K562 (cell line): ENCODE measurements around the gene TMPRSS11E. TPM values are rescaled to one million over a fixed set of nuclear protein-coding genes. Genes with fewer than 3 reads are reported as not detected.

Source experiments
- BRCA1 ChIP-seq, 2 experiments: fragments of 450-650 bp in 1 of 2; sonication (generic) in 1 of 2; formaldehyde crosslinking in 1 of 2; IDR thresholded peaks; 2 replicates each; pipeline versions ENCODE4 v1.5.0 to v1.6.1; 2017 to 2020; ENCODE audit warnings: mild to moderate bottlenecking in 1 of 2, missing genetic modification reagents in 1 of 2
- CBFA2T2 ChIP-seq: fragments of 450-650 bp; conservative IDR thresholded peaks from 2 replicates; pipeline ENCODE4 v1.6.1; 2017; ENCODE audit warnings: mild to moderate bottlenecking
- CBX2 ChIP-seq: fragments of 200-600 bp; sonication (generic); IDR thresholded peaks from one replicate; pipeline ENCODE4 v1.6.1; 2012; ENCODE audit warnings: mild to moderate bottlenecking, low read length, inconsistent platforms; ENCODE audit not compliant: insufficient read depth, poor library complexity, severe bottlenecking
- CEBPG ChIP-seq, 3 experiments: fragments of 200-800 bp in 1 of 3; sonication (Bioruptor generic) in 1 of 3; sonication (generic) in 1 of 3; formaldehyde crosslinking in 1 of 3; IDR thresholded peaks in 2 of 3; conservative IDR thresholded peaks in 1 of 3; 2 replicates each; pipeline versions ENCODE4 v1.6.1 to v1.8.0; 2016 to 2022; ENCODE audit warnings: missing compliant biosample characterization in 2 of 3, missing genetic modification characterization in 2 of 3, mild to moderate bottlenecking in 1 of 3, missing genetic modification reagents in 1 of 3
- CHD4 ChIP-seq: fragments of 200-600 bp; sonication (generic); IDR thresholded peaks from 3 replicates; pipeline ENCODE4 v1.6.1; 2012; ENCODE audit warnings: low read depth, mild to moderate bottlenecking, mixed read lengths, low read length, inconsistent platforms; ENCODE audit not compliant: insufficient read depth, insufficient replicate concordance, poor library complexity, severe bottlenecking
- GATA2 ChIP-seq: sonication (generic); formaldehyde crosslinking; IDR thresholded peaks from 2 replicates; pipeline ENCODE4 v1.4.0; 2020; ENCODE audit warnings: mild to moderate bottlenecking, missing genetic modification reagents
- HCFC1 ChIP-seq: IDR thresholded peaks from 2 replicates; pipeline ENCODE4 v1.6.1; 2012; ENCODE audit warnings: low read depth, low read length, improper control_type of control experiment
- IFI16 ChIP-seq: fragments of 250-450 bp; sonication (Bioruptor Pico); IDR thresholded peaks from 2 replicates; pipeline ENCODE4 v2.1.2; 2022; ENCODE audit warnings: mild to moderate bottlenecking, inconsistent platforms
- MAFF ChIP-seq: IDR thresholded peaks from 2 replicates; pipeline ENCODE4 v1.6.1; 2012; ENCODE audit warnings: low read length, improper control_type of control experiment
- MAFG ChIP-seq: fragments of 450-650 bp; conservative IDR thresholded peaks from 2 replicates; pipeline ENCODE4 v1.6.1; 2016; ENCODE audit warnings: missing genetic modification characterization, missing compliant biosample characterization
- MAFK ChIP-seq: IDR thresholded peaks from 2 replicates; pipeline ENCODE4 v1.6.1; 2011; ENCODE audit warnings: low read length, improper control_type of control experiment
- NCOA2 ChIP-seq, 2 experiments: fragments of 450-650 bp; IDR thresholded peaks; 2 replicates each; pipeline ENCODE4 v1.6.1; 2018; ENCODE audit warnings: mild to moderate bottlenecking in 2 of 2, moderate library complexity in 1 of 2; ENCODE audit not compliant: partially characterized antibody in 2 of 2
- NONO ChIP-seq, 2 experiments: fragments of 200-400 bp in 1 of 2; fragments of 450-650 bp in 1 of 2; formaldehyde crosslinking in 1 of 2; IDR thresholded peaks; 2 replicates each; pipeline ENCODE4 v1.6.1; 2017; ENCODE audit warnings: low read depth in 2 of 2, mild to moderate bottlenecking in 2 of 2, moderate library complexity in 2 of 2, low read length in 1 of 2
- POLR2AphosphoS2 ChIP-seq: IDR thresholded peaks from 2 replicates; pipeline ENCODE4 v1.6.1; 2012; ENCODE audit warnings: low read length, improper control_type of control experiment
- POLR2B ChIP-seq: fragments of 450-650 bp; IDR thresholded peaks from 2 replicates; pipeline ENCODE4 v1.6.1; 2018; ENCODE audit warnings: low read depth; ENCODE audit not compliant: partially characterized antibody
- SIN3A ChIP-seq, 2 experiments: fragments of 150-350 bp in 1 of 2; IDR thresholded peaks; 2 replicates each; pipeline ENCODE4 v1.6.1; 2011 to 2016; ENCODE audit warnings: borderline replicate concordance in 2 of 2, low read depth in 2 of 2, low read length in 2 of 2, mild to moderate bottlenecking in 2 of 2, moderate library complexity in 2 of 2; ENCODE audit not compliant: control insufficient read depth in 1 of 2
- SRSF3 ChIP-seq: fragments of 200-400 bp; formaldehyde crosslinking; IDR thresholded peaks from 2 replicates; pipeline ENCODE4 v1.6.1; 2016; ENCODE audit warnings: mild to moderate bottlenecking, low read length, moderate library complexity; ENCODE audit not compliant: insufficient read depth
- TCF7L2 ChIP-seq: fragments of 150-350 bp; IDR thresholded peaks from 2 replicates; pipeline ENCODE4 v1.6.1; 2016; ENCODE audit warnings: low read depth, mild to moderate bottlenecking, low read length, moderate library complexity
- TEAD2 ChIP-seq: fragments of 450-650 bp; IDR thresholded peaks from 2 replicates; pipeline ENCODE4 v1.6.1; 2016; ENCODE audit warnings: missing genetic modification characterization, control low read depth, missing compliant biosample characterization
- ZBTB8A ChIP-seq: fragments of 450-650 bp; IDR thresholded peaks from 2 replicates; pipeline ENCODE4 v1.6.1; 2018; ENCODE audit warnings: mild to moderate bottlenecking, moderate library complexity; ENCODE audit not compliant: partially characterized antibody
- ZFP36 ChIP-seq: fragments of 150-350 bp; IDR thresholded peaks from 2 replicates; pipeline ENCODE4 v1.6.1; 2018; ENCODE audit warnings: low read length, low read depth; ENCODE audit not compliant: partially characterized antibody
- ZNF316 ChIP-seq: fragments of 450-650 bp; IDR thresholded peaks from 2 replicates; pipeline ENCODE4 v1.6.1; 2016
- ZNF324 ChIP-seq: fragments of 250-450 bp; sonication (Bioruptor Pico); IDR thresholded peaks from 2 replicates; pipeline ENCODE4 v1.4.0; 2020; ENCODE audit warnings: mild to moderate bottlenecking
- polyA plus RNA-seq, 8 experiments: library from polyadenylated mRNA; depleted of rRNA in 4 of 8; stranded (reverse) in 5 of 8; unstranded in 3 of 8; fragments of >200 nt; fragmentation: Nextera tagmentation in 2 of 8; fragmentation: Illumina TruSeq in 1 of 8; extraction: Ambion mirVana in 2 of 8; extraction: Trizol in 1 of 8; gene quantifications; 2 replicates each; pipeline versions ENCODE4 v1.2.1 to v1.2.3, GENCODE V29; 2011 to 2014; ENCODE audit warnings: inconsistent platforms in 1 of 8, missing spikeins in 1 of 8
- total RNA-seq, 7 experiments: library from RNA; depleted of rRNA in 6 of 7; stranded (reverse); fragments of >200 nt in 6 of 7; fragmentation: Illumina TruSeq in 2 of 7; extraction: Trizol in 2 of 7; gene quantifications; 2 replicates each; pipeline versions ENCODE4 v1.2.1 to v1.2.3, GENCODE V29; 2011 to 2021; ENCODE audit warnings: low replicate concordance in 1 of 7
- TF ChIP-seq, protein P1 (sequence below): fragments of 250-450 bp; sonication (Bioruptor Pico); IDR thresholded peaks from 2 replicates; pipeline ENCODE4 v1.4.0; 2020; ENCODE audit warnings: mild to moderate bottlenecking, moderate library complexity
- TF ChIP-seq, protein P2 (sequence below): fragments of 250-450 bp; sonication (Bioruptor Pico); IDR thresholded peaks from 2 replicates; pipeline ENCODE4 v1.4.0; 2020; ENCODE audit warnings: borderline replicate concordance

Gene TMPRSS11E
- total and polyA plus RNA-seq, 9 of the 15 experiments (the other 6 are each of a cell fraction or from before 2014, with no cell fraction given) = not detected

DNA sequence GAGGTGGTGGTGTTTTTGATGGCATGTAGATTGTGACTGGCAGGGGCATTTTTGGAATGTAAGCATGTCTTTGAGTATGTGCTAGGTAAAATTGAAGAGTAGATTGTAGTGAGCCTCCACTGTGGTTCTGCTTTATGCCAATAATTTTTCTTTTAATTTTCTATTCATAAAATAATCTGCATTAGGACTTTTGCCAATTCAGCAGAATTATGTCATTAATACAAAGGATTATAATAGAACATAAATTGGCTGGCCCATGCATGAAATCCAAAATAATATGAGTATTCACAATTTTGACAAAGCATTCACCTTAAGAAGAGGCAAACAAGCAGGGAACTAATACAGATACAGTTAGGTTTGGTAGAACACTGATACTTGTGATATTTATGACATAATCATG lies 14.9 kb upstream of the TMPRSS11E start (continued):
- TF ChIP-seq IFI16 = no peak
- no peak for TF ChIP-seq POLR2B
- TF ChIP-seq SIN3A (IDR thresholded peaks at IDR 0.05; ENCODE audit: borderline replicate concordance in 2 of 2, control insufficient read depth in 1 of 2, low read depth in 2 of 2, low read length in 2 of 2) = no peak
- peak; percentile 43; the same call in 1 of the 2 replicates for TF ChIP-seq MAFK
- TF ChIP-seq, protein P1, sequence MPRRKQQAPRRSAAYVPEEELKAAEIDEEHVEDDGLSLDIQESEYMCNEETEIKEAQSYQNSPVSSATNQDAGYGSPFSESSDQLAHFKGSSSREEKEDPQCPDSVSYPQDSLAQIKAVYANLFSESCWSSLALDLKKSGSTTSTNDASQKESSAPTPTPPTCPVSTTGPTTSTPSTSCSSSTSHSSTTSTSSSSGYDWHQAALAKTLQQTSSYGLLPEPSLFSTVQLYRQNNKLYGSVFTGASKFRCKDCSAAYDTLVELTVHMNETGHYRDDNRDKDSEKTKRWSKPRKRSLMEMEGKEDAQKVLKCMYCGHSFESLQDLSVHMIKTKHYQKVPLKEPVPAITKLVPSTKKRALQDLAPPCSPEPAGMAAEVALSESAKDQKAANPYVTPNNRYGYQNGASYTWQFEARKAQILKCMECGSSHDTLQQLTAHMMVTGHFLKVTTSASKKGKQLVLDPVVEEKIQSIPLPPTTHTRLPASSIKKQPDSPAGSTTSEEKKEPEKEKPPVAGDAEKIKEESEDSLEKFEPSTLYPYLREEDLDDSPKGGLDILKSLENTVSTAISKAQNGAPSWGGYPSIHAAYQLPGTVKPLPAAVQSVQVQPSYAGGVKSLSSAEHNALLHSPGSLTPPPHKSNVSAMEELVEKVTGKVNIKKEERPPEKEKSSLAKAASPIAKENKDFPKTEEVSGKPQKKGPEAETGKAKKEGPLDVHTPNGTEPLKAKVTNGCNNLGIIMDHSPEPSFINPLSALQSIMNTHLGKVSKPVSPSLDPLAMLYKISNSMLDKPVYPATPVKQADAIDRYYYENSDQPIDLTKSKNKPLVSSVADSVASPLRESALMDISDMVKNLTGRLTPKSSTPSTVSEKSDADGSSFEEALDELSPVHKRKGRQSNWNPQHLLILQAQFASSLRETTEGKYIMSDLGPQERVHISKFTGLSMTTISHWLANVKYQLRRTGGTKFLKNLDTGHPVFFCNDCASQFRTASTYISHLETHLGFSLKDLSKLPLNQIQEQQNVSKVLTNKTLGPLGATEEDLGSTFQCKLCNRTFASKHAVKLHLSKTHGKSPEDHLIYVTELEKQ (CRISPR knock-in tag) = no peak
- no peak for TF ChIP-seq CHD4
- TF ChIP-seq POLR2AphosphoS2 = no peak
- TF ChIP-seq CEBPG (CRISPR knock-in tag; IDR thresholded peaks at IDR 0.05) = no peak
- no peak for TF ChIP-seq CEBPG (tag; conservative IDR thresholded peaks at IDR 0.05 in 1 of 2, IDR thresholded peaks at IDR 0.05 in 1 of 2)
- peak; percentile 64 for TF ChIP-seq MAFF
- TF ChIP-seq CBX2 = no peak
- no peak for TF ChIP-seq NONO (IDR thresholded peaks at IDR 0.05; ENCODE audit: low read depth in 2 of 2, low read length in 1 of 2)
- no peak for TF ChIP-seq TEAD2
- peak; percentile 80 for TF ChIP-seq ZNF316
- TF ChIP-seq ZNF324 (CRISPR knock-in tag) = no peak
- no peak for TF ChIP-seq ZBTB8A
- TF ChIP-seq NCOA2 (IDR thresholded peaks at IDR 0.05; ENCODE audit: partially characterized antibody in 2 of 2) = no peak
- TF ChIP-seq CBFA2T2 = no peak
- TF ChIP-seq, protein P2, sequence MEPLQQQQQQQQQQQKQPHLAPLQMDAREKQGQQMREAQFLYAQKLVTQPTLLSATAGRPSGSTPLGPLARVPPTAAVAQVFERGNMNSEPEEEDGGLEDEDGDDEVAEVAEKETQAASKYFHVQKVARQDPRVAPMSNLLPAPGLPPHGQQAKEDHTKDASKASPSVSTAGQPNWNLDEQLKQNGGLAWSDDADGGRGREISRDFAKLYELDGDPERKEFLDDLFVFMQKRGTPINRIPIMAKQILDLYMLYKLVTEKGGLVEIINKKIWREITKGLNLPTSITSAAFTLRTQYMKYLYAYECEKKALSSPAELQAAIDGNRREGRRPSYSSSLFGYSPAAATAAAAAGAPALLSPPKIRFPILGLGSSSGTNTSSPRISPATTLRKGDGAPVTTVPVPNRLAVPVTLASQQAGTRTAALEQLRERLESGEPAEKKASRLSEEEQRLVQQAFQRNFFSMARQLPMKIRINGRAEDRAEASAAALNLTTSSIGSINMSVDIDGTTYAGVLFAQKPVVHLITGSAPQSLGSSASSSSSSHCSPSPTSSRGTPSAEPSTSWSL (CRISPR knock-in tag) = no peak
- TF ChIP-seq BRCA1 (IDR thresholded peaks at IDR 0.05) = no peak
- no peak for TF ChIP-seq BRCA1 (CRISPR knock-in tag; IDR thresholded peaks at IDR 0.05)
- no peak for TF ChIP-seq ZFP36
- TF ChIP-seq GATA2 (CRISPR knock-in tag) = no peak
- TF ChIP-seq HCFC1 = no peak
- TF ChIP-seq MAFG = peak; percentile 66
- no peak for TF ChIP-seq SRSF3
- TF ChIP-seq TCF7L2 = no peak
